IgD-negative memory B cell (primary cell): ENCODE data around the gene MTA1. TPM values are rescaled to one million over a fixed set of nuclear protein-coding genes. Genes with fewer than 3 reads are reported as not detected.

Experiments
- H3K27ac Mint-ChIP-seq, 3 donors: one replicate each; pipeline ENCODE4 v1.8.0; 2020 to 2022; ENCODE audit warnings: mild to moderate bottlenecking in 3 of 3, mixed read lengths in 3 of 3, moderate library complexity in 1 of 3
- H3K27me3 Mint-ChIP-seq: one replicate; pipeline ENCODE4 v1.8.0; 2021; ENCODE audit warnings: mixed read lengths
- H3K36me3 Mint-ChIP-seq: one replicate; pipeline ENCODE4 v1.8.0; 2020; ENCODE audit warnings: mild to moderate bottlenecking, mixed read lengths
- H3K4me1 Mint-ChIP-seq, 3 donors: one replicate each; pipeline ENCODE4 v1.8.0; 2020 to 2022; ENCODE audit warnings: mixed read lengths in 3 of 3, mild to moderate bottlenecking in 1 of 3
- H3K4me3 Mint-ChIP-seq, 4 donors: one replicate each; pipeline ENCODE4 v1.8.0; 2020 to 2022; ENCODE audit warnings: mild to moderate bottlenecking in 4 of 4, mixed read lengths in 4 of 4, moderate library complexity in 3 of 4
- H3K9me3 Mint-ChIP-seq, 3 donors: one replicate each; pipeline ENCODE4 v1.8.0; 2020 to 2021; ENCODE audit warnings: mixed read lengths in 3 of 3, mild to moderate bottlenecking in 1 of 3
- polyA plus RNA-seq: library from polyadenylated mRNA; unstranded; fragments of 300-500 nt; fragmentation: Illumina TruSeq; gene quantifications from one replicate; pipeline ENCODE4 v1.2.3, GENCODE V29; 2021

MTA1 gene
- polyA plus RNA-seq, 1 donor from 2014 or later = 3.7 TPM

DNA sequence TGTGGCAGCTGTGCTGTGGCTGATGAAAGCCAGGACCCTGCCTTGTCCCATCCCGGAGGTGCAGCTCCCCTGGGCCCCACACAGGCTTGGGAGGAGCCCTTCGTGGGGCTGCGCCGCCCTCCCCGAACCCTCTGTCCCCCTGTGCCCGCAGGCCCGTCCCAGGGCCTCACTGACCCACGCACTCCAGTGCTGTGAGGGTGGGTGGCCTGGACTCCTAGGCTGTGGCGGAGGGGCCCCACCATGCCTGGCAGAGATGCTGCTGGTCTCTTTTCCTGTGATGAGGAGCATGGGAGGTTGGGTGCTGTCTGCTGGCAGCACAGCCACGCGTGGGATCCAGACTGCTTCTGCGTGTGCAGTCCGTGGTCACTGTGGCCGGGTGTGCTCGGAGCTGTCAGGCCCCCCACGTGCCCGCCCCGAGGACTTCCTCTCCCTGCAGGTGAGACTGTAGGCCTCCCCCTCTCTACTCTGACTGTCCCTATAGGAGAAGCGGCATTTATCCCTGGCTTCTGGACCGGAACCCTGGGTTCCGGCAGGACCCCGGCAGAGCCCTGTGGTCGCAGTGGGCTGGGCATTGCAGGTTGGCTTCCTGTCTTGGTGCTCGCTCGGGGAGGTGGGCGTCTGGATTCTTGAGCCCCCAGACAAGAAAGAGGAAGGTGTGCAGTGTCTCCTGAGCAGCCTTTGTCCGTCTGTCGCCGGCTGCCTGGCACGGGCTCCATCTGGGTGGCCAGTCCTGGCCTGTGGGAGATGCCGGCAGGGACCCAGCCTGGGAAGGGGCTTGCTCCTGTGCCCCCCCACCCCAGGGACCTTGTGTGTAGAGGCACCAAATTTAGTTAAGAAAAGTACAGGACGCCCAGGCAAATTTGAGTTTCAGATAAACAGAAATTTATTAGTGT lies 2.3 kb downstream of the MTA1 start:
- H3K27me3 Mint-ChIP-seq = peaks cover 2% of the 10 kb centered on the region
- H3K9me3 Mint-ChIP-seq = no peaks in the 10 kb centered on the region
- peak overlapping the region in 2 of 3 donors; percentile 90 to 91 for H3K27ac Mint-ChIP-seq
- H3K4me1 Mint-ChIP-seq = peaks cover 12 to 20% (median 15%) of the 10 kb centered on the region in 3 donors
- no peaks in the 10 kb centered on the region for H3K36me3 Mint-ChIP-seq
- H3K4me3 Mint-ChIP-seq = peak overlapping the region; percentile 68 to 95 (median 94)

DNA sequence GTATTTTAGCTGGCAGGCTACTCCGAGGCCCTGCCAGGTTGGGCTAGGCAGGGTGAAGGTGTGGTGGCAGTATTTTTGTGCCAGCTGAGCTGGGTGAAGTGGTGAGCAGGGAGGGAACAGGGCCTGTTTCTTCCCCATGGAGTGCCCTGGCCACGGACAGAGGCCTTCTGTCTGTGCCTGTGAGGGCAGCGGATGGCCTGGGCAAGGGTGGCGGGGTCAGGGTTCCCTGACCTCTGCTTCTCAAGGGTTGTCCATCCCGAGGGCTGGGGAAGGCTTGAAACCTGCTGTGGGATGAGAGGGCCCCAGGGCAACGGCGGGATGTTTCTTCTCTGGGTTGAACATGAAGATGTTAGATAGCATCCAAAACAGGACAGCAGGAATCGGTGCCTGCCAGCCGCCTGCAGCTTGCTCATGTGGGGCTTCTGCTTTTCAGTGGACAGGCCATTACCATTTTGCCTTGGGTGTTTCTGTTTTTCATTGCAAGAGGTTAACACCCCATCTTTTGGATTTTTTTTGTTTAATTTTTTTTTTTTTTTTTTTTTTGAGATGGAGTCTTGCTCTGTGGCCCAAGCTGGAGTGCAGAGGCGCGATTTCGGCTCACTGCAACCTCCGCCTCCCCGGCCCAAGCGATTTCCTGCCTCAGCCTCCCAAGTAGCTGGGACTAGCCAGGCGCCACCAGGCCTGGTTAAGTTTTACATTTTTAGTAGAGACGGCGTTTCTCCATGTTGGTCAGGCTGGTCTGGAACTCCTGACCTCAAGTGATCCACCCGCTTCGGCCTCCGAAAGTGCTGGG lies 3.3 kb downstream of the MTA1 start:
- peaks cover 12 to 21% (median 15%) of the 10 kb centered on the region in 3 donors for H3K4me1 Mint-ChIP-seq
- H3K36me3 Mint-ChIP-seq = peaks cover 3% of the 10 kb centered on the region
- no peaks in the 10 kb centered on the region for H3K9me3 Mint-ChIP-seq
- H3K27me3 Mint-ChIP-seq = peaks cover 2% of the 10 kb centered on the region
- H3K4me3 Mint-ChIP-seq = peak overlapping the region in 2 of 4 donors; percentile 63 to 92
- peak overlapping the region in 1 of 3 donors; percentile 90 for H3K27ac Mint-ChIP-seq

DNA sequence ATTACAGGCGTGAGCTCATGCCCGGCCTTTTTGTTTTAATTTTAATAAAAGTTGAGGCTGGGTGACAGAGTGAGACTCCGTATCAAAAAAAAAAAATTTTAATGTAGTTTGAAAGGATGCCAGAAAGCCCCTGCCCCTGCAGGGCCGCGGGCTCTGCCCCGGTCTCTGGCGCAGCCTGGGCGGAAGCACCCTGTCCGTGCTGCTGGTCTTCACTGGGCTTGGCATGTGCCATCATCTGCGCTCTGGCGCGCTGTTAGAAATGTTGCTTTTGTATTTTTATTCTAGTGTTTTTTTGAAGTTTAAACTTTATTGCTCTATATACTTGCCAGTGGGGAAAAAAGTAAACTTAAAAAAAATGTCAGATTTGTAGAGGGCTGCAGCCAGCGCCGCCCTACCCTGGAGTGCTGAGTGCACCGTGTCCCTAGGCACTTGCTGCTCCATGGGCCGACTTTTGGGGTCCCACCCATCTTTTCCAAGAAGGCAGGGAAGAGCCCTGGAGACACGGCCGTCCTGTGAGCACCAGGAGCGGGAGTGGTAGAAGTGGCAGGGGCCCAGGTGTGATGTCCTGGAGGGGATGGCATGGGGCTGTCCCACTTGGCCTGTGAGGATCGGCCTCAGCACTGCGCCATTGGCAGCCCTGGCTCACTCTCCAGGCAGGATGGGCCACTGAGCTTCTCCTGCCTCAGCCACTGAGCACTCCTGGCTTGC lies 4.0 kb downstream of the MTA1 start:
- peaks cover 12 to 26% (median 22%) of the 10 kb centered on the region in 3 donors for H3K4me1 Mint-ChIP-seq
- peak overlapping the region in 1 of 4 donors; percentile 40 for H3K4me3 Mint-ChIP-seq
- no peaks in the 10 kb centered on the region for H3K27me3 Mint-ChIP-seq
- no peak overlapping the region for H3K27ac Mint-ChIP-seq
- peaks cover 3% of the 10 kb centered on the region for H3K36me3 Mint-ChIP-seq
- H3K9me3 Mint-ChIP-seq = no peaks in the 10 kb centered on the region

DNA sequence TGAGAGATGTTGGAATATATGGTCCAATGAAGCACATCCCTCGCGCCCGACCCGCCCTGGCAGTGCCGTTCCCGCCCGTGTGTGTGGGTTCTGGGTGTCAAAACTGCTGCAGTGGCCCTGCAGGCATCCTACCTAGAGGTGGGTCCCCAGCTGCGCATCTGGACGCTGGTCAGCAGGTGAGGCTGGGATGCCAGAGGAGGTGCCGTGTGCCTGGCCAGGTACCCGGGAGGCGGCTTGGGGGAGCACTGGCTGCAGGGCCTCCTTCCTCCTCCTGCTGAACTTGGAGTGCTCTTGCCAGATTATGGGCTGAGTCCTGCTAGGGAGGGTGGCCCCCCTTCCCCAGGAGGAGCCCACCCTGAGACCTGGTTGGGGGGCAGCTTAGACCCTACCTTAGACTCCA lies 5.2 kb downstream of the MTA1 start:
- no peak overlapping the region for H3K4me3 Mint-ChIP-seq
- peaks cover 3% of the 10 kb centered on the region for H3K36me3 Mint-ChIP-seq
- H3K9me3 Mint-ChIP-seq = no peaks in the 10 kb centered on the region
- H3K27me3 Mint-ChIP-seq = no peaks in the 10 kb centered on the region
- H3K27ac Mint-ChIP-seq = no peak overlapping the region
- H3K4me1 Mint-ChIP-seq = peaks cover 12 to 26% (median 20%) of the 10 kb centered on the region in 3 donors

DNA sequence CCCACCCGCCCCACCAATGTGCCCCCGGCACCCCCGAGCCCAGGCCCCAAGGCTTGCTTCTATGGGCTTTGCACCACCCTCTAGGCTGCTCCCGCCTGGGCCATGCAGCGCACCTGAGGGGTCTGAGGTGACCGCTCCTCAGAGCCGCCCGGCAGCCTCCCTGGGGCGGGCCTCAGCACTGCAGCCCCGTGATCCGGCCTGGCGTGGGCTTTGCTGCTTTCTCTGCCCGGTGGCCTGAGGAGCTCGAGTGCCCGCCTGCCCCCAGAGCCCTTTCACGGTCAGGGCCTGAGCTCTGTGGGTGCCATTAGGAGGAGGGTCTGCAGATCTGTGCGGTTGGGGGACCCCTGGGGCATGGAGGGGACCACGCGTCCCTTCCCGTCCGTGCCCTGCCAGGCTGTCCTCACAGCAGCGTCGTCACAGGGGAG lies 6.2 kb downstream of the MTA1 start:
- Mint-ChIP-seq H3K9me3 (no peaks in the 10 kb centered on the region), H3K4me1 (peaks cover 12 to 24% (median 18%) of the 10 kb centered on the region in 3 donors), H3K36me3 (peaks cover 3% of the 10 kb centered on the region), H3K27ac (no peak overlapping the region), H3K4me3 (no peak overlapping the region), H3K27me3 (no peaks in the 10 kb centered on the region)

DNA sequence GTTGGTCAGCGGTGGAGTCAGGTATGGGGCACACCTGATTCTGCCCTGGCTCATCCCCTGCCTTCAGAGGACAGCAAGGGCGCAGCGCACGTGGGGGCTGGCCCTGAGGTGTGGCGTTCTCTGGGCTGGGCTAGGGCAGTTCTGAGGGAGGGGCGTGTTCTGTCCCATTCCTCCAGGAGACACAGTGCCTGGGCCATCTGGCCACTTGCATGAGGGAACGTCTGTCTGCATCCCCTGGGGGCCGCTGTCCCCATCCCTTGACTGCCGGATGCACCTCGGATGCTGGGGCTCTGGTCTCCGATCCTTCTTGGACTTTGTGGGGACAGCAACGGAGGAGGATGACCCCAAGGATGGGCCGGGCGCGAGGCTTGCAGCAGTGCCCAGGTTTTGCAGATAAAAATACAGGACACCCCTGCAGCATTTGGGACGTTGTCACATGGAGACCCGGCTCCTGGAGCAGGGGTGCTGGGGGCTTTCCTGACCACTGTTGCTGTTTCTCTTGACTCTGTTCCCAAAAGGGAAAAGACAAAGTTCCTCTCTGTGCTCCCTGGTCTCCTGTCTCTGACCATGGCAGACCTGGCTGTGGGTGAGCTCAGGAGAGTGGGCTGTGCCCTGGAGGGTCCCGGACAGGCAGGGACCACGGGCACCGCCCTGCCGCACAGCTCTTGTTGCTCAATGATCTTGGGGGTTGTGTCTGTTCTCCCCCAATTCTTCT lies 6.9 kb downstream of the MTA1 start:
- Mint-ChIP-seq H3K9me3 (no peaks in the 10 kb centered on the region), H3K4me3 (no peak overlapping the region), H3K27me3 (no peaks in the 10 kb centered on the region), H3K27ac (no peak overlapping the region), H3K4me1 (peaks cover 12 to 21% (median 18%) of the 10 kb centered on the region in 3 donors), H3K36me3 (peaks cover 3% of the 10 kb centered on the region)

DNA sequence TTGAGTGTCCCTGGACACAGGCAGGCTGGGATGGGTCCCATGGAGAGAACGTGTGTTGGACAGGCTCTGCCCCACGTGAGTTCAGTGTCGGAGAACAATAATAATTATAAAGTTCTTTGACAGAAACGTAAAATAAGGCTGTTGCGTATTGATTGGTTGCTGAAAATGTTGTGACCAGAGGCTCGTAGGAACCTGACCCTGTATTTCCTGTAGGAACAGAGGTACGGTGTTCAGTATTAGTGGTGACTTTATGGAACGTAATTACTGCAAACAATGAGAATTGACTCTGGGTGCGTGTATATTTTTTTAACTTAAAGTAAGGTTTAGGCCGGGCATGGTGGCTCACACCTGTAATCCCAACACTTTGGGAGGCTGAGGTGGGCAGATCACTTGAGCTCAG lies 7.8 kb downstream of the MTA1 start:
- Mint-ChIP-seq H3K4me1 (peaks cover 5 to 13% (median 11%) of the 10 kb centered on the region in 3 donors), H3K9me3 (no peaks in the 10 kb centered on the region), H3K27ac (no peak overlapping the region), H3K4me3 (no peak overlapping the region), H3K27me3 (no peaks in the 10 kb centered on the region), H3K36me3 (peaks cover 3% of the 10 kb centered on the region)

DNA sequence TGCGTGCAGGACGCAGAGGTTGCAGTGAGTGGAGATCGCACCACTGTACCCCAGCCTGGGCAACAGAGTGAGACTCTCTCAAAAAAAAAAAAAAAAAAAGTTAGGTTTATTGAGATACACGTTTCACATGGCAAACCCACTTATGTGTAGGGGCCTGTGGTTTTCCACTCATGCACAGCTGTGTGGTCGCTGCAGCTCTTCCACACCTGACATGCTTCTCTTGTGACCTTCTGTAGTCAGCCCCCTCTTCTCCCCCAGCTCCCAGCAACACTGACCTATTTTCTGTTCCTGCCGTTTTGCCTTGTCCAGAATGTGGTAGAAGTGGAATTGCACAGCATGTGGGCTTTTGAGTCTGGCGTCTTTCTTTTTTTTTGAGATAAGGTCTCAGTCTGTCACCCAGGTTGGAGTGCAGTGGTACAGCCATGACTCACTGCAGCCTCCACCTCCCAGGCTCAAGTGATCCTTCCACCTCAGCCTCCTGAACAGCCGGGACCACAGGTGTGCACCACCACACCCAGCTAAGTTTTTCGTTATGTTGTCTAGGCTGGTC lies 8.4 kb downstream of the MTA1 start:
- H3K4me3 Mint-ChIP-seq = no peak overlapping the region
- peak overlapping the region in 1 of 3 donors; percentile 39 for H3K27ac Mint-ChIP-seq
- no peaks in the 10 kb centered on the region for H3K9me3 Mint-ChIP-seq
- H3K27me3 Mint-ChIP-seq = no peaks in the 10 kb centered on the region
- peaks cover 0 to 8% (median 7%) of the 10 kb centered on the region in 3 donors for H3K4me1 Mint-ChIP-seq
- H3K36me3 Mint-ChIP-seq = peaks cover 3% of the 10 kb centered on the region

DNA sequence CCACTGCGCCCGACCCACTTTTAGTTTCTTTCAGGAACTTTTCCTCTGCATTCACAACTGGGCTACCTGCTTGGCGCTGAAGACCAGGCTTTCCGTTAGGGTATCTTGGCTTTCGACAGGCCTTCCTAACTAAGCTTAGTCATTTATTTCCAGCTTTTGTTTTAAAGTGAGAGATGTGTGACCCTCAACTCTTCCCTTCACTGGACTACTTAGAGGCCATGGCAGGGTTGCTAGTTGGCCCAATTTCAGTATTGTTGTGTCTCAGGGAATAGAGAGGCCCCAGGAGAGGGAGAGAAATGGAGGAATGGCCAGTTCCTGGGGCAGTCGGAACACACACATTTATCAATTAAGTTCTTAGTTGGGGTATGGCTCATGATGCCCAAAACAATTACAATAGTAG lies 10.4 kb downstream of the MTA1 start:
- Mint-ChIP-seq H3K4me3 (no peak overlapping the region), H3K9me3 (no peaks in the 10 kb centered on the region), H3K4me1 (peaks cover 3 to 10% (median 9%) of the 10 kb centered on the region in 3 donors), H3K27me3 (no peaks in the 10 kb centered on the region), H3K27ac (no peak overlapping the region), H3K36me3 (peaks cover 3% of the 10 kb centered on the region)

DNA sequence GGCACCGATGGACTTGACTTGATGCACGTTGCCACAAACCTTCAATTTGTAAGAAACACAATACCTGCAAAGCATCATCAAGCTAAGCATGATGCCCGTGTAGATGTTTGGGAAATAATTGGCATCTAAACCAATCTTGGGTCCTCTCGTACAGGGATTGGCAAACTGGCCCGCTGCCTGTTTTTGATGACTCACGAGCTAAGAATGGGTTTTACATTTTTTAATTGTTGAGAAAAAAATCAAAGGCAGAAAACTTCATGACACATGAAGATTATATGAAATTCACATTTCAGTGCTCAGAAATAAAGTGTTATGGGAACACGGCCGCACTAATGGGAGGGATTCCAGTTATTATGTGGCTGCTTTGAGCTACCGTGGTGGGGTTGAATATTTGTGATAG lies 10.9 kb downstream of the MTA1 start:
- Mint-ChIP-seq H3K27me3 (no peaks in the 10 kb centered on the region), H3K4me1 (peaks cover 3 to 12% (median 11%) of the 10 kb centered on the region in 3 donors), H3K27ac (no peak overlapping the region)

DNA sequence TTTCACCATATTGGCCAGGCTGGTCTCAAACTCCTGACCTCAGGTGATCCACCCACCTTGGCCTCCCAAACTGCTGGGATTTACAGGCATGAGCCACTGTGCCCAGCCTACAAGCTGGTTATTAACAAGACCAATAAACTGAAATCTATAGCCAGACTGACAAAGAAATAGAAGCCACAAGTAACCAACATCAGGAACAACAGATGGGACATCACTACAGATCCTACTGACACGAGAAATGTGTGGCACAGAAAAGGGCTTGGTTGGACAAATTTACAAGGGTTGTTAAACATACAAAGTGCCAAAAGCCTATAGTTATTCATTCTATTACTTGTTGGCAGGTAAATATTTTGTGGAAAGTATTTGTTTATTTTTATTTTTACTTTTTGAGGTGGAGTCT lies 11.6 kb downstream of the MTA1 start:
- no peak overlapping the region for H3K4me3 Mint-ChIP-seq
- no peak overlapping the region for H3K27ac Mint-ChIP-seq
- no peaks in the 10 kb centered on the region for H3K9me3 Mint-ChIP-seq
- H3K4me1 Mint-ChIP-seq = peaks cover 3 to 17% (median 14%) of the 10 kb centered on the region in 3 donors
- H3K27me3 Mint-ChIP-seq = no peaks in the 10 kb centered on the region
- peaks cover 5% of the 10 kb centered on the region for H3K36me3 Mint-ChIP-seq

More for the DNA sequence above, 10.9 kb downstream of the MTA1 start:
- Mint-ChIP-seq H3K9me3 (no peaks in the 10 kb centered on the region), H3K36me3 (peaks cover 5% of the 10 kb centered on the region), H3K4me3 (no peak overlapping the region)

DNA sequence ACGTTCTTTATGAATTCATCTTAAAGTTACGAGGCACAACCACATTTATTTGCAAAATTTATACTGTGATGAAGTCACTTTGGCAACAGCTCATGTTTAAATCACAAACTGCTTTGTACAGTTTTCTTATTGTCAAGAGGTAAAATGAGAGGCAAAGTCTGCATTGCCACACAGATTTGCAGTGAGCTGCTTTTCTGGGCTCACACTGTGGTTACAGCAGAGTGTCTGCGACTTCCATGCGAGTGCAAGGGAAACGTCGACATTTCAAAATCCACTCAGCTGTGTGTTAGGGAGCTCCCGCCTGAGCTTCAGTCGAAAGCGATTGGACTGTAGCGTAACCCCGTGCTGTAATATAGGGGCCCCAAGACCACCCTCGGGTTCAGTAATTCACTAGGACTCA lies 13.0 kb downstream of the MTA1 start:
- no peak overlapping the region for H3K27ac Mint-ChIP-seq
- H3K27me3 Mint-ChIP-seq = no peaks in the 10 kb centered on the region
- peaks cover 3 to 16% (median 14%) of the 10 kb centered on the region in 3 donors for H3K4me1 Mint-ChIP-seq
- no peak overlapping the region for H3K4me3 Mint-ChIP-seq
- H3K36me3 Mint-ChIP-seq = peaks cover 2% of the 10 kb centered on the region
- H3K9me3 Mint-ChIP-seq = no peaks in the 10 kb centered on the region

DNA sequence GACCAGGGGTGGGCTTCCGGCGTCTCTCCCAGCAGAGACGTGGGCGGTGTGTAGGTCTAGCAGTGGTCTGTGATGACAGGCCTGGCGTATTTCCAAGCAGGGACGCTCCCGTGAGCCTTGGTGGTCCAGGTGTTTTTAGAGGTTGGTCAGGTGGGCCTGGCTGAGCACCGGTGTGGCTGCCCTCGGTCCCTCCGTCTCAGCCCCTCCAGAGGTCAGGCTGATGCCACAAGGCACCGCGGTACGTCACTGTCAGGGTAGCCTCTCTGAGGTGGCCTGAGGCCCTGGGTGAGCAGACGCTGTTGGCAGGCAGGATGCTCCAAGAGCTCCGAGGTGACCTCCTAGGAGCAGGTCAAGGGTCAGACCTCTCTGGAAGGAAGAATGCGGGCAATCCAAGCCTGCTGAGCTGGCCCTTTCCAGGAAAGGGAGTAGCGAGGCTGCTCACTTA lies 13.6 kb downstream of the MTA1 start:
- Mint-ChIP-seq H3K27ac (no peak overlapping the region), H3K36me3 (peaks cover 2% of the 10 kb centered on the region), H3K4me1 (peaks cover 3 to 14% (median 11%) of the 10 kb centered on the region in 3 donors), H3K27me3 (no peaks in the 10 kb centered on the region), H3K4me3 (no peak overlapping the region), H3K9me3 (no peaks in the 10 kb centered on the region)

DNA sequence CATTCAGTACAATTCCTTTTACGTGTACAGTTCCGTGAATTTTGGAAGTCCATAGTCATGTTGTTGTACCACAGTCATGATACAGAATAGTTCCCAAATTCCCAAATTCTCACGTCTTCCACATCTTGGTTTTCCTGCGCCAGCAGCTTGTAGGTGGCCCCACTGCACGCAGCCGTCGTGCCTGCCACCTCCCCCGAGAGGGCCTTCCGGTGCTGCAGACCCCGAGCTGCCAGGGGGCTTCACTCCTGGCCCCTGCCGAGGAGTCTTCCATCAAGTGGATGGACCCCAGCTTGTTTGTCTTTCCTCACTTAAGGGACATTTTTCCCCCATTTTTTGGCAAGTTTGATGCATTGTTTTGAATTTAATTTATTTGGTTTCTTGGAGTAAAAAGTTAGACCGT lies 16.8 kb downstream of the MTA1 start:
- H3K9me3 Mint-ChIP-seq = no peaks in the 10 kb centered on the region
- H3K36me3 Mint-ChIP-seq = peaks cover 2% of the 10 kb centered on the region
- no peak overlapping the region for H3K4me3 Mint-ChIP-seq
- H3K4me1 Mint-ChIP-seq = peaks cover 3 to 12% (median 7%) of the 10 kb centered on the region in 3 donors
- peak overlapping the region in 1 of 3 donors; percentile 27 for H3K27ac Mint-ChIP-seq
- no peaks in the 10 kb centered on the region for H3K27me3 Mint-ChIP-seq
